ENCODE data around the gene YWHAQ. TPM values are rescaled to one million over a fixed set of nuclear protein-coding genes. Genes with fewer than 3 reads are reported as not detected.

YWHAQ gene
- total RNA-seq, 4 donors from 2014 or later: 160 to 222 (median 168) TPM

- DNase-seq (ENCODE audit: low spot score) (no peak), ATAC-seq (ENCODE audit: low FRiP score) (no peak)
- no peak for TF ChIP-seq CTCF (IDR thresholded peaks at IDR 0.05)
These were observed 43.2 kb upstream of the YWHAQ start for GRCh38 chr2:9673914-9674481.

DNA sequence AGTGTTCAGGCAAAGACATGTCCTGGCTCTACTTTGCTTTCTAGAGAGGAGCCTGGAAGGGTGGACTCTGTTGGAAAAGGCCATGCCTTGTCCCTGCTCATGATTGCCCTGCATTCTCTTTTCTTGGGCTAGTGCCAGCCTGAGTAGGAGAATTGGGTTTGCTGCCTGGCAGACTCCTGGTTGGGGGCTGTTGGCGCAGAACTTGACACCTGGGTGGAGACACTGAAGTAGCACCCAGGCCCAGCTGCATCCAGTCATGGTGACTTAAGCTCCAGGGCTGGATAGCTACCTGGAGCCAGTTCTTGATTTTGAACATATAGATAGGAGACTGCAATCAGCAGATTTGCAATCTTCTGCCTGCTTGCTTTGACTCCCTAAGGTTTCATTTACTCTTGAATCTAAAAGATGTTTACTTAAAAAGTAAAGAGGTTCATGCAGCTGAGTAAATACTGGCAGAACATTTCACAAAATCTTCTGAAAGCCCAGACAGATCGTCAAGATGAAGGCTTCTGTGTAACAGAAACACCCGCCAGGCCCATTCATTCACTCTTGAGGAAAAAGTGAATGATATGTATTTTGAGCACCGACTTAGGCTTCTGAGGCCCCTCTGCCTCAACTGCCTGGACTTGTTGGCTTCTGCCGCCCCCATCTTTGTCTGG, 38.0 kb upstream of the YWHAQ start:
- DNase-seq (ENCODE audit: low spot score) (no peak), ATAC-seq (ENCODE audit: low FRiP score) (no peak)
- no peak for TF ChIP-seq CTCF (IDR thresholded peaks at IDR 0.05)

DNA sequence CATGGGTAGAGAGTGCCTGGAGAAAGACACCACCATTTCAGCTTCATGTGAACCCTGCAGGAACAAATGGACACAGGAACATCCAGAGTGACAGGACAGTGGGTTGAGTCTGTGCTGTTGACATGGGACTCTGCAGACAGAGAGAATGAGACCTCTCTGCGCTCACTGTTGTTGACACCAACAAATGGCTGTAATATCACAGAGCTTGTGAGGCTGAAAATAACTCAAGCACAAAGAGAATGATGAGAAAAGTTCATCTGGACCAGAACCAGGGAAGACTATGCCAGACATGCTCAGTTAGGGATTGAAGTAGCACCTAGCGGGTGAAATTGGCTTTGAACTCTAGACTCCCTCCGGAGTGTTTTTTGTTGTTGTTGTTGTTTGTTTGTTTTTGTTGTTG, 37.0 kb upstream of the YWHAQ start:
- ATAC-seq (ENCODE audit: low FRiP score): no peak
- no peak for TF ChIP-seq CTCF (IDR thresholded peaks at IDR 0.05)
- DNase-seq (ENCODE audit: low spot score): no peak

DNA sequence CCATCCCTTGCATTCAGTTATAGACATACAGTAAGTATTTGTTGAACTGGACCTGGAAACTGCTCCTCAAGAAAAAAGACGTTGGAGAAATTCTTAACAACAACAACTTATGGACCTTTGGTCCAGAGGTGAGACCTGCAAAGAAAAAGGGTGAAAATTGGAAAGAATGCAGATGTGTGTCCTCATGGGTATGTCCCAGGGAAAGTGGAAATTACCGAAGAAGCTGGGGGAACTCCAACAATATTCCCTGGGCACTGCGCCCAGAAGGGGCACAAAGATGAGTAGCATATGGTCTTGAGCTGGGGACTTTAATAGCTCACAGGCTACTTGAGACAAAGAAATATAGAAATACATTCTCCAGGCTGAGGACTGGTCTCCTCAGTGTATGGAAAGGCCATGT, 35.5 kb upstream of the YWHAQ start:
- ATAC-seq (ENCODE audit: low FRiP score): no peak
- no peak for DNase-seq (ENCODE audit: low spot score)
- no peak for TF ChIP-seq CTCF (IDR thresholded peaks at IDR 0.05)

DNA sequence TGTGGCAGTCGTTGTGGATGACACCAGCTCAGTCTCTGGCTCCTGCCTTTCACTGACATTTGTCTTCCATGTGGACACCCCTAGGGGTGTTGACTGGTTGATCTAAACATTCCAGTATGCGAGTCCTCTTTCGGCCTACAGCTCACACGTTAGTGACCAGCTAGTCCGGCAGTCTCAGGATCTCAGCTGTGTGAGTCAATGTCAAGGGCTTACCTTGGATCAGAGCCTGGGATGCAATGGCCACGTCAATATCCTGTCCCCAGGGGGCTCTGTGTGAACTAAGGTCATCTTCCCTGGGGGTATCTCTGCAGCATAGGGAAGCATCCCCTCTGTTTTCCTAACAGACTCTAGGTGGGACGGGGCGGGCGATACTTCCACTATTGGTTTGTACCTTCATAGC, 35.1 kb upstream of the YWHAQ start:
- ATAC-seq (ENCODE audit: low FRiP score) (no peak), DNase-seq (ENCODE audit: low spot score) (no peak)
- no peak for TF ChIP-seq CTCF (IDR thresholded peaks at IDR 0.05)

- DNase-seq (ENCODE audit: low spot score): no peak
- ATAC-seq (ENCODE audit: low FRiP score): no peak
- no peak for TF ChIP-seq CTCF (IDR thresholded peaks at IDR 0.05)
These were observed 33.6 kb upstream of the YWHAQ start for GRCh38 chr2:9664365-9664764.

All from omental fat pad (tissue), 4 donors.